A673 (cell line): Measurements from ENCODE around the gene URB2. TPM values are rescaled to one million over a fixed set of nuclear protein-coding genes. Genes with fewer than 3 reads are reported as not detected.

ENCODE experiments used
- BruUV-seq: library from RNA; stranded (reverse); fragments of 400-500 nt; replicated peaks from 2 replicates; lab custom pipeline; 2021; lab: Mats Ljungman, UMichigan
- CTCF ChIA-PET: fragments of 300-600 bp; sonication (Branson Sonifier 250); formaldehyde crosslinking; loops from one replicate; lab custom pipeline; 2022; ENCODE audit warnings: antibody characterized with exemption; lab: Charles Lee
- POLR2A ChIA-PET: fragments of 300-600 bp; sonication (Branson Sonifier 250); formaldehyde crosslinking; loops from one replicate; lab custom pipeline; 2022; ENCODE audit warnings: antibody characterized with exemption; ENCODE audit not compliant: low non-redundant PET; lab: Charles Lee
- DNase-seq: peaks from one replicate; pipeline ENCODE4 v3.0.0-alpha.2; 2015; ENCODE audit warnings: low spot score
- H3K27ac ChIP-seq: fragments of 200-600 bp; sonication (generic); 2 replicates; pipeline ENCODE4 v1.5.1; 2016; ENCODE audit warnings: mixed run types, low read depth, mild to moderate bottlenecking, mixed read lengths, antibody characterized with exemption, low read length; ENCODE audit not compliant: poor library complexity, severe bottlenecking
- H3K27me3 ChIP-seq: fragments of 200-600 bp; sonication (generic); replicated peaks from 2 replicates; pipeline ENCODE4 v1.6.1; 2017; ENCODE audit warnings: mixed run types, low read depth, mild to moderate bottlenecking, mixed read lengths, antibody characterized with exemption, low read length; ENCODE audit not compliant: insufficient read depth, poor library complexity
- H3K36me3 ChIP-seq: fragments of 200-600 bp; sonication (generic); 2 replicates; pipeline ENCODE4 v1.6.1; 2016; ENCODE audit warnings: mixed run types, mild to moderate bottlenecking, mixed read lengths, antibody characterized with exemption, low read length; ENCODE audit not compliant: insufficient read depth, poor library complexity, severe bottlenecking
- H3K4me1 ChIP-seq: fragments of 200-600 bp; sonication (generic); 2 replicates; pipeline ENCODE4 v1.6.1; 2017; ENCODE audit warnings: mixed run types, mild to moderate bottlenecking, mixed read lengths, antibody characterized with exemption, low read length; ENCODE audit not compliant: insufficient read depth, poor library complexity, severe bottlenecking
- H3K4me3 ChIP-seq: fragments of 200-600 bp; sonication (generic); 2 replicates; pipeline ENCODE4 v1.5.1; 2016; ENCODE audit warnings: low read depth, mixed run types, mild to moderate bottlenecking, mixed read lengths, low read length; ENCODE audit not compliant: poor library complexity, severe bottlenecking
- H3K9me3 ChIP-seq: fragments of 200-600 bp; sonication (generic); 2 replicates; pipeline ENCODE4 v1.6.1; 2016; ENCODE audit warnings: mixed run types, low read depth, mild to moderate bottlenecking, mixed read lengths, antibody characterized with exemption, low read length; ENCODE audit not compliant: poor library complexity, severe bottlenecking
- EZH2 ChIP-seq: fragments of 200-600 bp; sonication (generic); IDR thresholded peaks from 2 replicates; pipeline ENCODE4 v1.6.1; 2017; ENCODE audit warnings: borderline replicate concordance, low read depth, mild to moderate bottlenecking, mixed read lengths, antibody characterized with exemption, low read length; ENCODE audit not compliant: poor library complexity, severe bottlenecking
- intact Hi-C: fragments of 100-400 bp; cut with micrococcal nuclease; formaldehyde crosslinking; loops from one replicate; pipeline ENCODE4 v1.10.0; 2022; ENCODE audit not compliant: unreplicated experiment
- total RNA-seq: library from RNA; stranded (reverse); gene quantifications from 2 replicates; pipeline ENCODE4 v1.2.3, GENCODE V29; 2021
- TF ChIP-seq, protein P1 (sequence below): fragments of 300-800, 200-600 bp; sonication (generic); conservative IDR thresholded peaks from 2 replicates; pipeline ENCODE4 v1.5.1; 2017; ENCODE audit warnings: low read depth, mild to moderate bottlenecking, antibody characterized with exemption, low read length, moderate library complexity, mixed read lengths

Gene URB2
- total RNA-seq, 1 experiment from 2014 or later: 33.3 TPM

DNA sequence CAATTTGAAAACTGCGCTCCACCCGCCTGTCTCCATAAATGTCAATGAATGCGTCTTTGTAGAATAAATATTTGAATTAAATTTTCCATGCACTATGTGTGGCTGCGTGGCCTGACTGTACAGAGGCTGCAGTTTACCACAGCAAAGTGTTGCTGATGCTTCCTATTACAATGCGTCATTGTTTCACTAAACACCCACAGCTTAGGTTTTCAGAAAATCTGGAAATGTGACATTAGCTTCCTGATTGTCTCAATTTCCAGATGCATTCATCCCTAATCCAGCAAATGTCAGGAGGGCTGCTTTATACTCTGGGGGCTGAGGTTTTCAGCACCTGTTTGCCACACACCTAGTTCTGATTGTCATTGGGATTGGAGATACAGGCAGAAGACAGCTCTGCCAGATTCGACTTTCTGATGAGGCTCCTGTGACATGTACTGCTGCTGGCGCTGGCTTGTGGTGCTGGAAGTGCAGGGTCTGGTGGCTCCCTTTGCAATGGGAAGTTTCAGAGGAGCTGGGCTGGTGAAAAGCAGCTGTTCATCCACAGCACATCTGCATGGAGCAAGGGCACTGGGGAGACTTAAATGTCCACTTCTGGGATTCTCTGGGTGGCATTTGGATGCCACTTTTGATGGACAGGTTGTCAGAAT lies 40.0 kb downstream of the URB2 start:
- DNase-seq: no peak
- intact Hi-C loops: no loop called here
- H3K4me3 ChIP-seq: no peak overlapping the region
- POLR2A ChIA-PET: no interaction called here
- TF ChIP-seq, protein P1, sequence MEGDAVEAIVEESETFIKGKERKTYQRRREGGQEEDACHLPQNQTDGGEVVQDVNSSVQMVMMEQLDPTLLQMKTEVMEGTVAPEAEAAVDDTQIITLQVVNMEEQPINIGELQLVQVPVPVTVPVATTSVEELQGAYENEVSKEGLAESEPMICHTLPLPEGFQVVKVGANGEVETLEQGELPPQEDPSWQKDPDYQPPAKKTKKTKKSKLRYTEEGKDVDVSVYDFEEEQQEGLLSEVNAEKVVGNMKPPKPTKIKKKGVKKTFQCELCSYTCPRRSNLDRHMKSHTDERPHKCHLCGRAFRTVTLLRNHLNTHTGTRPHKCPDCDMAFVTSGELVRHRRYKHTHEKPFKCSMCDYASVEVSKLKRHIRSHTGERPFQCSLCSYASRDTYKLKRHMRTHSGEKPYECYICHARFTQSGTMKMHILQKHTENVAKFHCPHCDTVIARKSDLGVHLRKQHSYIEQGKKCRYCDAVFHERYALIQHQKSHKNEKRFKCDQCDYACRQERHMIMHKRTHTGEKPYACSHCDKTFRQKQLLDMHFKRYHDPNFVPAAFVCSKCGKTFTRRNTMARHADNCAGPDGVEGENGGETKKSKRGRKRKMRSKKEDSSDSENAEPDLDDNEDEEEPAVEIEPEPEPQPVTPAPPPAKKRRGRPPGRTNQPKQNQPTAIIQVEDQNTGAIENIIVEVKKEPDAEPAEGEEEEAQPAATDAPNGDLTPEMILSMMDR: no peak
- no peak overlapping the region for H3K27ac ChIP-seq
- CTCF ChIA-PET: no interaction called here
- peaks cover 7% of the 10 kb centered on the region for H3K36me3 ChIP-seq
- no peaks in the 10 kb centered on the region for H3K9me3 ChIP-seq
- no peaks in the 10 kb centered on the region for H3K27me3 ChIP-seq
- BruUV-seq: no TSS peak
- peaks cover 18% of the 10 kb centered on the region for H3K4me1 ChIP-seq

GRCh38 chr1:229666585-229666984 lies 40.5 kb downstream of the URB2 start:
- no peak for DNase-seq
- Histone ChIP-seq H3K27ac (no peak overlapping the region), H3K4me3 (no peak overlapping the region), H3K27me3 (no peaks in the 10 kb centered on the region), H3K9me3 (no peaks in the 10 kb centered on the region), H3K4me1 (peaks cover 14% of the 10 kb centered on the region), H3K36me3 (peaks cover 4% of the 10 kb centered on the region)
- POLR2A ChIA-PET: no interaction called here
- intact Hi-C loops: no loop called here
- TF ChIP-seq, protein P1: no peak
- no peak for TF ChIP-seq EZH2
- CTCF ChIA-PET: no interaction called here
- no TSS peak for BruUV-seq

DNA sequence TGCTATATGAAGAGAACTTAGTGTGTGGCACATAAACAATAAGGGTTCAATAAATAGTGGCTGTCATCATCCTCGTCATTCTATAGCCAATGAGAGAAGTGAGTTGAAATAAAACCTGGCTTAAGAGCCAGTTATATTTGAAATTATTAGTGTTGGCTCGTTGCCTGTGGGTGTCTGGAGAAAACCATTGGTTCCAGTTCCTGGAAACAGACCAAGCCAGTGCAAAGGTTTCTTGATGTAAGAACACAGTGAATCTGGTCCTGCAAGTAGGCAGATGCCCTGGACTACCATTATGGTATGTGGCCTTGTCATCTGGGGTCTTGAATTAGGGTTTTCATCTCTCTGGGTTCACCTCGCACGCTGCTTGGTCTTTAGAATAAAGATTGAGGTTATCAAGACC lies 43.3 kb downstream of the URB2 start:
- TF ChIP-seq EZH2: no peak
- TF ChIP-seq, protein P1: no peak
- Histone ChIP-seq H3K27ac (no peak overlapping the region), H3K27me3 (no peaks in the 10 kb centered on the region), H3K36me3 (no peaks in the 10 kb centered on the region), H3K4me1 (peaks cover 5% of the 10 kb centered on the region), H3K9me3 (no peaks in the 10 kb centered on the region), H3K4me3 (no peak overlapping the region)
- no peak for DNase-seq
- intact Hi-C loops: no loop called here
- ChIA-PET POLR2A (no interaction called here), CTCF (interaction anchor here (0.6 kb wide), 1 partner anchor 125 kb away, joined by 11 read pairs; no protein-coding TSS in a partner anchor)
- BruUV-seq: no TSS peak
